GM12892 (cell line): ENCODE results near the gene CACFD1.
"Not testable (repeated sequence)": the region's sequence is repeated elsewhere in the genome, so short reads cannot be mapped to it uniquely, and the experiment has no call there.

ENCODE experiments used
- DNase-seq: peaks from one replicate; pipeline ENCODE4 v3.0.0; 2011; ENCODE audit not compliant: insufficient read length
- FAIRE-seq: peaks from 2 replicates; lab custom pipeline; 2011; peaks lifted over from hg19 to GRCh38; lab: Jason Lieb, UNC
- POLR2A ChIP-seq: IDR thresholded peaks from 2 replicates; pipeline ENCODE4 v1.6.1; 2011; ENCODE audit warnings: low read depth, low read length, control low read depth
- POLR2AphosphoS5 ChIP-seq: IDR thresholded peaks from 2 replicates; pipeline ENCODE4 v1.6.1; 2011; ENCODE audit warnings: low read depth, low read length, control low read depth
- TAF1 ChIP-seq: IDR thresholded peaks from 2 replicates; pipeline ENCODE4 v1.6.1; 2011; ENCODE audit warnings: low read depth, mild to moderate bottlenecking, control low read depth, low read length, borderline replicate concordance

The CACFD1 gene

DNA sequence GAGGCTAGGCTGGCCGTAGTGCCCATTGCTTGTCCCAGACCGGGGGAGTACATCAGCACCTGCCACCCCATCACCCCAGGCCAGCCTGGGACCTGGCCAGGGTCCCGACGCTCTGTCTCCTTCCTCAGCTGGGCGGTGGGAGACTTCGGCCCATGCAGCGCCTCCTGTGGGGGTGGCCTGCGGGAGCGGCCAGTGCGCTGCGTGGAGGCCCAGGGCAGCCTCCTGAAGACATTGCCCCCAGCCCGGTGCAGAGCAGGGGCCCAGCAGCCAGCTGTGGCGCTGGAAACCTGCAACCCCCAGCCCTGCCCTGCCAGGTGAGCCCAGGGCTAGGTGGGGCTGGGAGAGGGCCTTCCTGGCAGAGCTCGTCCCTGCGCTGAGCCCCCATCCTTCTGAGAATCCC lies 16.5 kb upstream of the CACFD1 start:
- no peak for DNase-seq
- TF ChIP-seq TAF1 = no peak
- TF ChIP-seq POLR2A = no peak
- no peak for TF ChIP-seq POLR2AphosphoS5
- FAIRE-seq = no peak

DNA sequence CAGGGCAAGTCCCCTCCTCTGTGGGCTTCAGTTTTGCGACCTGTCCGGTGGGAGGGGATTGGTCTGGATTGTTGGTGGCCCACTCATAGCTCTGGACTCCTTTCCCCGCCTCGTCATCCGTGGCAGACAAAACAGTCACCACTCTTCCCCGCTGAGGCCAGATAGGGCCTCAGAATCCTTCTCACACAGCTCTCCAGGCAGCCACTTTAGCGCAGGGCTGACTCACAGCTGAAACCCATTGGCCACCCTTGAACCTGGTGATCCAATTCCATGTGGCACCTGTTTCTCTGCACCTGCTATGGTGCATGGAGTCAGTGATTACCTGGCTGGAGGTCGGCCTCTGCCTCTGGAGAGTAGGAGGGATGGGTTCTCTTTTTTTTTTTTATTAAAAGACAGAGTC lies 15.8 kb upstream of the CACFD1 start:
- FAIRE-seq = no peak
- no peak for DNase-seq
- TF ChIP-seq POLR2A = no peak
- TF ChIP-seq TAF1 = no peak
- no peak for TF ChIP-seq POLR2AphosphoS5

DNA sequence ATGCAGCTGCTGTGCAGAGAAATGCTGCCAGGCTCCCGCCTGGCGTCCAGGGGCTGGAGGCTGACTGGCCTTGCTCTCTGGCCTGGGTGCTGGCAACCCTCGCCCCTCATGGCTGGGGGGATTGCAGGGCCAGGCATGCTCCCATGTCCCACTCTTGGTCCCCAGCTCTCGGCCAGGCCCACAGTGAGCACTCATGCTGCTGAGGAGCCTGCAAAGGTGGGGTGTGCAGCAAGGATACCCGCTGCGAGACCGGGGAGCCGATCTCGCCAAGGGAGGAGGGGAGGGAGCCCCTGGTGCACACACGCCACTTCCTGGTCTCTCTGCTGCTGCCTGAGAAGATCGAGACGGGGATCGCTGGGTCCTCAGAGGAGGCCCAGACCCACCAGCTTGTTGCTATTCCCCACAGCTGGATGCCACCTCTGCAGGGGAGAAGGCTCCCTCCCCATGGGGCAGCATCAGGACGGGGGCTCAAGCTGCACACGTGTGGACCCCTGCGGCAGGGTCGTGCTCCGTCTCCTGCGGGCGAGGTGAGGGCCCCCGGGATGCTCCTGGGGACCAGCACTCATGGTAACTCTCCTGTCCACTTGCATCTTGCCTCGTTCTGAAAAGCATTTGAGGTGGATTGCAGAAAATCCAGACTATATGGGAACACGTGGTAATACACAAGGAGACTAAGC lies 14.3 kb upstream of the CACFD1 start:
- DNase-seq (no peak), FAIRE-seq (no peak)
- no peak for TF ChIP-seq TAF1
- TF ChIP-seq POLR2AphosphoS5 = no peak

DNA sequence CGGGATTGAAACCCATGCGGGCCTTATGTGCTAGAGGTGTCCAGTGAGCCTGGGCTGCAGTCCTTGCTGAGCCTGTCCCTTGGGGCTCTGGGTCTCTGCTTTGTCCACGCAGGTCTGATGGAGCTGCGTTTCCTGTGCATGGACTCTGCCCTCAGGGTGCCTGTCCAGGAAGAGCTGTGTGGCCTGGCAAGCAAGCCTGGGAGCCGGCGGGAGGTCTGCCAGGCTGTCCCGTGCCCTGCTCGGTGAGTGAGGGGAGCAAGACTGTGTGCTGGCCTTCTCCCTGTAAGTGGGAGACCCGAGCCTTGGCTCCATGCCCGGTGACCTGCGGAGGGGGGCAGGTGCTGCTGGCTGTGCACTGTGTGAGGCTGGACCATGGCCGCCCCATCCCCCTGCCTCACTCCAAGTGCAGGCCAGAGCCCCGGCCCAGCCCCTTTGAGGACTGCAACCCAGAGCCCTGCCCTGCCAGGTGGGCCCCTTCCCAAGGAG lies 11.2 kb upstream of the CACFD1 start:
- no peak for DNase-seq
- TF ChIP-seq TAF1 (no peak), POLR2AphosphoS5 (no peak), POLR2A (no peak)
- no peak for FAIRE-seq

DNA sequence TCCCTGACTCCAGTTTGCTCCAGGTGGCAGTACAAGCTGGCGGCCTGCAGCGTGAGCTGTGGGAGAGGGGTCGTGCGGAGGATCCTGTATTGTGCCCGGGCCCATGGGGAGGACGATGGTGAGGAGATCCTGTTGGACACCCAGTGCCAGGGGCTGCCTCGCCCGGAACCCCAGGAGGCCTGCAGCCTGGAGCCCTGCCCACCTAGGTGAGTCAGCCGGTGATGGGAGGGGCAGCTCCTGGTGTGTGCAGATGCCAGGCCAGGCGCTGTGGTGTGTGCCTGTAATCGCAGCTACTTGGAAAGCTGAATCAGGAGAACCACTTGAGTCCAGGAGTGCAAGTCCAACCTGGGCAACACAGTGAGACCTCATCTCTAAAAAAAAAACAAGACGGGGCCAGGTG lies 10.0 kb upstream of the CACFD1 start:
- FAIRE-seq = no peak
- TF ChIP-seq POLR2AphosphoS5 = no peak
- no peak for TF ChIP-seq TAF1
- TF ChIP-seq POLR2A = no peak
- no peak for DNase-seq

DNA sequence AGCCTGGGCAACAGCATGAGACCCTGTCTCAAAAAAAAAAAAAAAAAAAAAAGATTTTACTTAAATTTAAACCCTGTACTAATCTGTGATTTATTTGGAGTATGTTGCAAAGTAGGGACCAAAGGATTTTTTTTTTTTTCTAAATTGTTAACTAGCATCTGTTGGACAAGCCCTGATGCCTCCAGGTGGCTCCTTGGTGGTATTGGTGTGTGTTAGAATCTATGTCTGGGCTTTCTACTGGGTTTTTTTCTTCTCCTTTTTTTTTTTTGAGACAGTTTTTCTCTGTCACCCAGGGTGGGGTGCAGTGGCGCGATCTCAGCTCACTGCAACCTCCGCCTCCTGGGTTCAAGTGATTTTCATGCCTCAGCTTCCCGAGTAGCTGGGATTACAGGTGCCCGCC lies 7.9 kb upstream of the CACFD1 start:
- FAIRE-seq, DNase-seq: not testable (repeated sequence)

DNA sequence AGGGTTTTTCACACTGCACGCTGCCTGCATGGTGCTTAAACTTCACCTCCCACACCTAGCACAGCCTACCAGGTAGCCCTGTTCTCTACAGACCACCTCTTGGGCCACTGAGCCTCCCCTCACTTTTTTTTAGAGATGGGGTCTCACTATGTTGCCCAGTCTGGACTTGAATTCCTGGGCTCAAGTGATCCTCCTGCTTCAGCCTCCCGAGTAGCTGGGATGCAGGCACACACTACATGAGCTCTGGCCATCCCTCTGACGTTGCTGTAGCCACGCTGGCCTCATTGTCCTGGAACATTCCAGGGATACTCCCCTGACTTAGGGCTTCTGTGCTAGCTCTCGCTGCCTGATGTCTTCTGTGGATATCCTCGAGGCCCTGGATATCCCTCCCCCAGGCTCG lies 7.2 kb upstream of the CACFD1 start:
- TF ChIP-seq POLR2A (no peak), POLR2AphosphoS5 (no peak), TAF1 (no peak)
- FAIRE-seq = no peak
- DNase-seq = no peak

DNA sequence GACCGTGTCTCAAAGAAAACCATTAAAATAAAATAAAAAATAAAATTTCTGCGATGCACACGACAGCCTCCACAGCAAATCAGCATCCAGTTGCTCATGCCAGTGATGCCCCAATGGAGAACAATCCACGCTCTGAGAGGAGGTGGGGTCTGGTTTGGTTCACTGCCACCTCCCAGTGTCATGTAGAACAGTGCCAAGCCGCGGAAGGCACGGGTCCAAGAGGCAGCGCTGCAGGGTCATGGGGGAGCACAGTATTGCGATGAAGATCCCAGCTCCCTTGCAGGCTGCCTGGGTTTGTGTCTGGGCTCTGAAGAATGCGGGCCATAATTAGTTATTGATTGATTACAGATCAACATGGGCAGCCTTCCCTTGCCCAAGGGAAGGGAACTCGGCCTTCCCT lies 6.1 kb upstream of the CACFD1 start:
- FAIRE-seq (no peak), DNase-seq (no peak)
- TF ChIP-seq TAF1 (no peak), POLR2AphosphoS5 (no peak), POLR2A (no peak)

DNA sequence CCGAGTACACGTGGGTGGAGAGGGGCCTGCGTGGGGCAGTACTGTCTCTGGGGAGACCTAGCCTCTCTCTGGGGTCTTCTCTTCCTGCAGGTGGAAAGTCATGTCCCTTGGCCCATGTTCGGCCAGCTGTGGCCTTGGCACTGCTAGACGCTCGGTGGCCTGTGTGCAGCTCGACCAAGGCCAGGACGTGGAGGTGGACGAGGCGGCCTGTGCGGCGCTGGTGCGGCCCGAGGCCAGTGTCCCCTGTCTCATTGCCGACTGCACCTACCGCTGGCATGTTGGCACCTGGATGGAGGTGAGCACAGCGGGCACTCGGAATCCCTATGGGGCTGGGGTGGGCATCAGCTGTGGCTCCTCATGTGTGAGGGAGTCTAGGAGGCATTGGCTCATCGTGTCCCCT lies 5.5 kb upstream of the CACFD1 start:
- TF ChIP-seq POLR2A = no peak
- no peak for TF ChIP-seq TAF1
- TF ChIP-seq POLR2AphosphoS5 = no peak
- FAIRE-seq = no peak
- DNase-seq = no peak

DNA sequence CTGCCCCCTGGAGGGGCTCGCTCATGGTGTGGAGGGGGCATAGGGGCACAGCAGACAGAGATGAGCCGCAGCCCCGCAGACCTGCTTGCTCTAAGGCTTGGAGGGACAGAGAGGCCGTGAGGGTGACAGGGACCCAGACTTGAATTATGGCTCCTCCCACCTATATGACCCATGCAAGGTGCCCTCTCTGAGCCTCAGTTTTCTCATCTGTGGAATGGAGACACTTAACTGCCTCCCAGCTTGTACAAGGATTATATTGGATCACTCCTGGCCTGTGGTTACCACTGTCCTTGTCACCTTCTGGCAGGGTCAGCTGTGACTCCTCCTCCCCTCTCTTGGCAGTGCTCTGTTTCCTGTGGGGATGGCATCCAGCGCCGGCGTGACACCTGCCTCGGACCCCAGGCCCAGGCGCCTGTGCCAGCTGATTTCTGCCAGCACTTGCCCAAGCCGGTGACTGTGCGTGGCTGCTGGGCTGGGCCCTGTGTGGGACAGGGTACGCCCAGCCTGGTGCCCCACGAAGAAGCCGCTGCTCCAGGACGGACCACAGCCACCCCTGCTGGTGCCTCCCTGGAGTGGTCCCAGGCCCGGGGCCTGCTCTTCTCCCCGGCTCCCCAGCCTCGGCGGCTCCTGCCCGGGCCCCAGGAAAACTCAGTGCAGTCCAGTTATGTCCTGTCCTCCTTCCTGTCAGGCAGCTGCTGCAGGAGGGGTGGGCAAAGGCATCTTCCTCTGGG lies 4.7 kb upstream of the CACFD1 start:
- FAIRE-seq (no peak), DNase-seq (no peak)
- TF ChIP-seq POLR2A (no peak), POLR2AphosphoS5 (no peak), TAF1 (no peak)

DNA sequence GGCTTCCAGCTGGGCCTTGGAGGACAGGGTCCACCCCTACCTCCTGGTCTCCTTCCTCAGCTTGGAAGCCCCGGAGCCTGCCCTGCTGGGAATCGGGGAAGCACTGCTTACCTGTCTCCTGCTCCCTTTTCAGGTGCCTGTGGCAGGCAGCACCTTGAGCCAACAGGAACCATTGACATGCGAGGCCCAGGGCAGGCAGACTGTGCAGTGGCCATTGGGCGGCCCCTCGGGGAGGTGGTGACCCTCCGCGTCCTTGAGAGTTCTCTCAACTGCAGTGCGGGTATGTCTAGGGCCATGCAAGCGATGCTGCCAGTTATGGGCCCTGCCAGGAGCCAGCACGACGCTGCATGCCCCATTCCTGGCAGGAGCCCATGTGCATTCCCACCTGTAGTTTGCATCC lies 3.8 kb upstream of the CACFD1 start:
- no peak for TF ChIP-seq POLR2AphosphoS5
- FAIRE-seq (no peak), DNase-seq (no peak)

DNA sequence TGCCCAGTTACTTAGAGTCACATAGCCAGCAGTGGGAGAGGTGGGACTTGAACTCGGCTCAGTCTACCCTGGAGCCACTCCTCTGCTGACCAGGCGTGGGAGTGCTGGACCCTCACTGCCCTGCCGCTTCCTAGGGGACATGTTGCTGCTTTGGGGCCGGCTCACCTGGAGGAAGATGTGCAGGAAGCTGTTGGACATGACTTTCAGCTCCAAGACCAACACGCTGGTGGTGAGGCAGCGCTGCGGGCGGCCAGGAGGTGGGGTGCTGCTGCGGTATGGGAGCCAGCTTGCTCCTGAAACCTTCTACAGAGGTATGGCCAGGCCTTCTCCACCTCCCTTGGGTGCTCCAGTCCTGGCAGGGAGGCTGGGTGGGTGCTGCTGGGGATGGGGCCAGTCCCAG lies 3.4 kb upstream of the CACFD1 start:
- FAIRE-seq = no peak
- TF ChIP-seq POLR2A = no peak
- TF ChIP-seq POLR2AphosphoS5 = no peak
- no peak for TF ChIP-seq TAF1
- DNase-seq = no peak

DNA sequence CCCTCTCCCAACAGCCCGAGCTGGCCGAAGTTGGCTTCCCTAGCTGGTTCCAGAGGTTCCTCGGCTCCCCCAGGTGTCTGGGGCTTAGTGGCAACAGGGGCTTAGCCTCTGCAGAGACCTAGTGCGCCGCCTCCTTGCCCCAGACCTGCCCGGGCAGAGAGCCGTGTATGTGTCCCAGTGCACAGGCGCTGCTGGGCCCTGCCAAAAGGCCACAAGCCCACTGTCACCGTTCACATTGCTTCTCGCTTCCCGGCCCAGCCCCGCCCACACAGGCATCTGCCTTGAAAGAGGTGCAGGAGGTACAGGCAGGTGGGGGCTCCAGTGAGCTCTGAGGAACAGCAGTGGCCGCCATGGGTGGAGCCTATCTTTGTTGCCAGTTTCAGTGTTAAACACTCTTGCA lies 2.5 kb upstream of the CACFD1 start:
- FAIRE-seq = no peak
- no peak for TF ChIP-seq TAF1
- TF ChIP-seq POLR2A = no peak
- no peak for TF ChIP-seq POLR2AphosphoS5
- DNase-seq = no peak
